Caco-2 (cell line): Measurements from ENCODE around the gene INO80B. TPM values are rescaled to one million over a fixed set of nuclear protein-coding genes. Genes with fewer than 3 reads are reported as not detected.

ENCODE experiments used
- BruUV-seq: library from RNA; stranded (reverse); fragments of 400-500 nt; replicated peaks from 2 replicates; lab custom pipeline; 2021; lab: Mats Ljungman, UMichigan
- CTCF ChIA-PET: fragments of 300-600 bp; sonication (Branson Sonifier 250); formaldehyde crosslinking; loops from one replicate; lab custom pipeline; 2022; ENCODE audit warnings: antibody characterized with exemption; lab: Charles Lee
- POLR2A ChIA-PET: fragments of 300-600 bp; sonication (Branson Sonifier 250); formaldehyde crosslinking; loops from one replicate; lab custom pipeline; 2022; ENCODE audit warnings: antibody characterized with exemption; lab: Charles Lee
- DNase-seq, 2 experiments: peaks; one replicate each; pipeline versions ENCODE4 v3.0.0 to v3.0.0-alpha.2; 2020 to 2022
- H3K27me3 ChIP-seq: replicated peaks from 2 replicates; pipeline ENCODE4 v1.6.0; 2011; ENCODE audit warnings: low read length; ENCODE audit not compliant: control insufficient read depth, insufficient read depth
- H3K36me3 ChIP-seq: 2 replicates; pipeline ENCODE4 v1.5.1; 2011; ENCODE audit warnings: low read length; ENCODE audit not compliant: control insufficient read depth, insufficient read depth
- H3K4me1 ChIP-seq: fragments of 250-450 bp; sonication (Bioruptor Pico); 2 replicates; pipeline ENCODE4 v1.5.1; 2020; ENCODE audit warnings: mild to moderate bottlenecking
- H3K4me3 ChIP-seq: 2 replicates; pipeline ENCODE4 v1.5.1; 2011; ENCODE audit warnings: low read depth, mild to moderate bottlenecking, control low read depth, low read length
- H3K9me3 ChIP-seq: fragments of 250-450 bp; sonication (Bioruptor Pico); 2 replicates; pipeline ENCODE4 v1.5.1; 2020; ENCODE audit warnings: mild to moderate bottlenecking, moderate library complexity
- H3K27ac Mint-ChIP-seq: one replicate; pipeline ENCODE4 v1.8.0; 2022; ENCODE audit warnings: mixed read lengths; ENCODE audit not compliant: unreplicated experiment
- H3K27me3 Mint-ChIP-seq: one replicate; pipeline ENCODE4 v1.8.0; 2022; ENCODE audit warnings: mixed read lengths; ENCODE audit not compliant: insufficient read depth, unreplicated experiment
- H3K36me3 Mint-ChIP-seq: one replicate; pipeline ENCODE4 v1.8.0; 2022; ENCODE audit warnings: mild to moderate bottlenecking, mixed read lengths; ENCODE audit not compliant: insufficient read depth, unreplicated experiment
- H3K4me1 Mint-ChIP-seq: one replicate; pipeline ENCODE4 v1.8.0; 2022; ENCODE audit warnings: low read depth, mixed read lengths; ENCODE audit not compliant: unreplicated experiment
- H3K4me3 Mint-ChIP-seq: one replicate; pipeline ENCODE4 v1.8.0; 2022; ENCODE audit warnings: mild to moderate bottlenecking, moderate library complexity, mixed read lengths; ENCODE audit not compliant: unreplicated experiment
- H3K9me3 Mint-ChIP-seq: one replicate; pipeline ENCODE4 v1.8.0; 2022; ENCODE audit warnings: mixed read lengths; ENCODE audit not compliant: unreplicated experiment
- CTCF ChIP-seq, 2 experiments: fragments of 200-600 bp in 1 of 2; IDR thresholded peaks; 1 replicate in 1 of 2; 2 replicates in 1 of 2; pipeline versions ENCODE4 v1.5.1 to v1.8.0; 2011 to 2022; ENCODE audit warnings: antibody characterized with exemption in 1 of 2, control low read depth in 1 of 2, inconsistent platforms in 1 of 2, low read depth in 1 of 2, low read length in 1 of 2, mild to moderate bottlenecking in 1 of 2, moderate library complexity in 1 of 2; ENCODE audit not compliant: insufficient read depth in 1 of 2, severe bottlenecking in 1 of 2, unreplicated experiment in 1 of 2
- intact Hi-C: fragments of 100-400 bp; cut with micrococcal nuclease; formaldehyde crosslinking; loops from one replicate; pipeline ENCODE4 v1.10.0; 2022; ENCODE audit not compliant: unreplicated experiment
- total RNA-seq: library from RNA; stranded (reverse); gene quantifications from 2 replicates; pipeline ENCODE4 v1.2.3, GENCODE V29; 2022

Gene INO80B
- total RNA-seq, 1 experiment from 2014 or later, result 25.2 TPM

- H3K36me3 ChIP-seq, result no peaks in the 10 kb centered on the region
- H3K9me3 ChIP-seq, result no peaks in the 10 kb centered on the region
- H3K9me3 Mint-ChIP-seq, result no peaks in the 10 kb centered on the region
- ChIA-PET POLR2A (interaction anchor here (1.0 kb wide), 1 partner anchor 10 kb away, joined by 3 read pairs; no protein-coding TSS in a partner anchor), CTCF (no interaction called here)
- H3K27me3 Mint-ChIP-seq, result no peaks in the 10 kb centered on the region
- TF ChIP-seq CTCF (IDR thresholded peaks at IDR 0.05; ENCODE audit: insufficient read depth in 1 of 2, low read depth in 1 of 2, low read length in 1 of 2, severe bottlenecking in 1 of 2, unreplicated experiment in 1 of 2), result no peak
- H3K4me1 Mint-ChIP-seq, result peaks cover 51% of the 10 kb centered on the region
- peak in 1 of 2 experiments; percentile 29 for DNase-seq
- peaks cover 37% of the 10 kb centered on the region for H3K4me1 ChIP-seq
- no TSS peak for BruUV-seq
- intact Hi-C loops, result loop anchor here (5.0 kb wide), 1 partner anchor 198 kb away; no protein-coding TSS in a partner anchor
- no peaks in the 10 kb centered on the region for H3K27me3 ChIP-seq
- H3K36me3 Mint-ChIP-seq, result peaks cover 12% of the 10 kb centered on the region
- H3K4me3 ChIP-seq, result no peak overlapping the region
- peak overlapping the region; percentile 27 for H3K27ac Mint-ChIP-seq
- peak overlapping the region; percentile 28 for H3K4me3 Mint-ChIP-seq
Observed at GRCh38 chr2:74450570-74451190, 4.2 kb upstream of the INO80B start.

- ChIA-PET POLR2A (interaction anchor here (0.6 to 2.7 kb wide), 4 partner anchors 15 to 72 kb away, joined by 3 to 24 read pairs (median 12); partner anchors contain the start of genes AUP1 and HTRA2), CTCF (interaction anchor here (0.6 to 0.8 kb wide), 4 partner anchors 15 to 82 kb away, joined by 3 to 9 read pairs (median 6); no protein-coding TSS in a partner anchor)
- intact Hi-C loops, result no loop called here
- peaks cover 47% of the 10 kb centered on the region for H3K4me1 Mint-ChIP-seq
- Histone ChIP-seq H3K9me3 (no peaks in the 10 kb centered on the region), H3K4me1 (peaks cover 16% of the 10 kb centered on the region; the same call in 1 of the 2 replicates), H3K4me3 (peak overlapping the region; percentile 65), H3K36me3 (peaks cover 2% of the 10 kb centered on the region), H3K27me3 (no peaks in the 10 kb centered on the region)
- peak overlapping the region; percentile 95 for H3K4me3 Mint-ChIP-seq
- BruUV-seq, result no TSS peak
- no peaks in the 10 kb centered on the region for H3K9me3 Mint-ChIP-seq
- TF ChIP-seq CTCF (IDR thresholded peaks at IDR 0.05; ENCODE audit: insufficient read depth in 1 of 2, low read depth in 1 of 2, low read length in 1 of 2, severe bottlenecking in 1 of 2, unreplicated experiment in 1 of 2), result no peak
- no peak for DNase-seq
- no peaks in the 10 kb centered on the region for H3K27me3 Mint-ChIP-seq
- H3K36me3 Mint-ChIP-seq, result peaks cover 57% of the 10 kb centered on the region
- peak overlapping the region; percentile 74 for H3K27ac Mint-ChIP-seq
Observed at GRCh38 chr2:74457129-74457548, 2.3 kb downstream of the INO80B start.

- Mint-ChIP-seq H3K27me3 (no peaks in the 10 kb centered on the region), H3K27ac (peak overlapping the region; percentile 74), H3K36me3 (peaks cover 62% of the 10 kb centered on the region), H3K4me1 (peaks cover 47% of the 10 kb centered on the region), H3K4me3 (peak overlapping the region; percentile 95), H3K9me3 (no peaks in the 10 kb centered on the region)
- ChIA-PET POLR2A (interaction anchor here (1.0 to 2.7 kb wide), 8 partner anchors 10 to 629 kb away, joined by 3 to 24 read pairs (median 6); partner anchors contain the start of genes AUP1, HTRA2, MRPL53 and STAMBP), CTCF (interaction anchor here (0.7 to 1.6 kb wide), 9 partner anchors 15 to 82 kb away, joined by 3 to 9 read pairs (median 6); partner anchors contain the start of genes CCDC142, MRPL53 and TTC31)
- TF ChIP-seq CTCF (IDR thresholded peaks at IDR 0.05; ENCODE audit: insufficient read depth in 1 of 2, low read depth in 1 of 2, low read length in 1 of 2, severe bottlenecking in 1 of 2, unreplicated experiment in 1 of 2), result no peak
- intact Hi-C loops, result loop anchor here (1.0 to 2.0 kb wide), 5 partner anchors 9 to 49 kb away; partner anchors contain the start of genes MRPL53, PCGF1 and TTC31
- no peaks in the 10 kb centered on the region for H3K9me3 ChIP-seq
- peak; percentile 87 to 90 for DNase-seq
- H3K36me3 ChIP-seq, result peaks cover 4% of the 10 kb centered on the region
- H3K27me3 ChIP-seq, result no peaks in the 10 kb centered on the region
- H3K4me1 ChIP-seq, result peaks cover 11% of the 10 kb centered on the region; the same call in 1 of the 2 replicates
- peak overlapping the region; percentile 65 for H3K4me3 ChIP-seq
- no TSS peak for BruUV-seq
Observed at GRCh38 chr2:74457549-74458131, 2.8 kb downstream of the INO80B start.
